GM12801 (cell line): ENCODE results near the gene UBE2QL1.

Source experiments
- TF ChIP-seq, protein P1 (sequence below): IDR thresholded peaks from one replicate; pipeline ENCODE4 v1.5.1; 2011; ENCODE audit warnings: control low read depth; ENCODE audit not compliant: insufficient read length; ENCODE audit errors: extremely low read depth

UBE2QL1 gene

DNA sequence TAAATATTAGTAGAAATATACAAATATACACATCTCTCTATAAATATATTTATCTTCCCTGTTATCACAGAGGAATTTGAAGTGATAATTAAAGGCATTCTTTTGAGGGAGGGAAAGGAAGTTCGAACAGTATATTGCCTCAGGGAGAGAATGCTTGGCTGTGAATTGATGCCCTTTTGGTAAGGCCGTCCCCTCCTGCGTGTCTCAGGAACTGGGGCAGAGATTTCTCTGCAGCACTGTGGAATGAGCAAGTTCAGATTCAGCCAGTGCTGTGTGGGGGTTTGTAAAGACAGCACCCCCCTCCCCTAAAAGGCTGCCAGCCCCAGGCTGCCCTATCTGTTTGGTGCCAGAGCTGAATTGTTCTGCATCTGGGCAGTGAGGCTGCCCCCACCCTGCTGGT, 42.0 kb downstream of the UBE2QL1 start:
- TF ChIP-seq, protein P1, sequence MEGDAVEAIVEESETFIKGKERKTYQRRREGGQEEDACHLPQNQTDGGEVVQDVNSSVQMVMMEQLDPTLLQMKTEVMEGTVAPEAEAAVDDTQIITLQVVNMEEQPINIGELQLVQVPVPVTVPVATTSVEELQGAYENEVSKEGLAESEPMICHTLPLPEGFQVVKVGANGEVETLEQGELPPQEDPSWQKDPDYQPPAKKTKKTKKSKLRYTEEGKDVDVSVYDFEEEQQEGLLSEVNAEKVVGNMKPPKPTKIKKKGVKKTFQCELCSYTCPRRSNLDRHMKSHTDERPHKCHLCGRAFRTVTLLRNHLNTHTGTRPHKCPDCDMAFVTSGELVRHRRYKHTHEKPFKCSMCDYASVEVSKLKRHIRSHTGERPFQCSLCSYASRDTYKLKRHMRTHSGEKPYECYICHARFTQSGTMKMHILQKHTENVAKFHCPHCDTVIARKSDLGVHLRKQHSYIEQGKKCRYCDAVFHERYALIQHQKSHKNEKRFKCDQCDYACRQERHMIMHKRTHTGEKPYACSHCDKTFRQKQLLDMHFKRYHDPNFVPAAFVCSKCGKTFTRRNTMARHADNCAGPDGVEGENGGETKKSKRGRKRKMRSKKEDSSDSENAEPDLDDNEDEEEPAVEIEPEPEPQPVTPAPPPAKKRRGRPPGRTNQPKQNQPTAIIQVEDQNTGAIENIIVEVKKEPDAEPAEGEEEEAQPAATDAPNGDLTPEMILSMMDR: no peak

DNA sequence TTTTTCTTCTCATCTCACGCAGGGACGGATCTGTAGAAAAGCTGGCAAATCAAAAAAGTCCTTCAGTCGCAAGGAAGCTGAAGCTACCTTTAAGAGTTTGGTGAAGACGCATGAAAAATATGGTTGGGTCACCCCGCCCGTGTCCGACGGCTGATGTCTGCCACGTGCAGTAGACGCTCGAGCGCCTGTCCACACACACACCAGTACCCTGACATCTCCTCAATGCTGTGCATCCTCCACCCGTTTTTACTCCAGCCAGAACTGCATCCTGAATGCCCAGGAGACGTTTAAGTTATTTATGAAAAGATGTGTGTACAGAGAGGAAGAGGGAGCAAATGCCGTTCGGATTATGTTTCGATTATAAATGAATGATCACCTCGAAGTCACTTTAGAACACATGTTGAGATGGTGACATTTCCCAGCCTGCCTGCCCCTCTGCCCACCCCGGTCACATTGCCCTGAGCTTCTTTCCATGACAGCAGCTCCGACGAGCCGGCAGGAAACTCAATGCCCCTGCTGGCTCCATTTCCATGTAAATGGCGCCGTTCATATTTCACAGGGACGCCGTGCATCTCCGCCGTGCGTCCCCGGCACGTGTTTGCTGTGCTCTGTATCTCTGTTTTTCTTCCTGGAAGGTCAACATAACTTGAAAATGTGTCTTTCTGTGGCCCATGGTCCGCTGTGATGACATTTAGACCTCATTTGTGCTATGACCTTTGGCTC, 42.7 kb downstream of the UBE2QL1 start:
- TF ChIP-seq, protein P1: no peak

DNA sequence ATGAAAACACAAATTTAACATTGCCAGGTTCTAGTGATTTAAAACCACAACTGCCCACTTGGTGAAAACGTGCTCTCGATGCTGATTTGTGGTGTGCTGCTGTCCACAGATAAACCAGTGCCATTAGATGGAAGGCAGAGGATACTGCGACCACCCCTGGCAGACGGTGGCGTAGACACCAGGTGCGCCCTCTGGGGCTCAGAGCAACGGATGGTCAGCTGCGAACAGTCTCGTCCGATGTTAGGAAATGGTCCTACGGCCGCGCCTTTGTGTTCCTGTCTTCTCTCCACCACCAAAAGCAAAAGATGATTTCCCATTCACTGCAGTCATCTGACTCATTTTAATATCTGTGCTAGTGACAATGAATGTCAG, 43.2 kb downstream of the UBE2QL1 start:
- TF ChIP-seq, protein P1: no peak

DNA sequence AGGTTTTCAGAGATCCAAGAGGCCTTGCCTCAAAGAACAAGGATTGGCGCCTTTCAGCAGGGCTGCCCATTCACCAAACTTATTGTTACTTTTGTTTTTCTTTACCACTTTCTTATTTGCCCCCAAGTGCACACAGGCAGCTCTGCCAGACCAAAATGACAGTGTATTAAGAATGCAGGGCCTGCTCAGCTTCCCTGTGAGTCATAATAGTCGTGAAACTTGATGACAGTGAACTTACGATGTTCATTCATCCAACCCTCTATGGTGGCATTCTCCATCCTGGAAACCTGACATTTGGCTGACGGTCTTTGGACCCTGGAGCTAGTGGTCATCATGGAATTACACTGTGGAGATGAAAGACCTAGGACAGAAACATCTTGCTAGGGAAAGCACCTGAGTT, 44.3 kb downstream of the UBE2QL1 start:
- TF ChIP-seq, protein P1: no peak

DNA sequence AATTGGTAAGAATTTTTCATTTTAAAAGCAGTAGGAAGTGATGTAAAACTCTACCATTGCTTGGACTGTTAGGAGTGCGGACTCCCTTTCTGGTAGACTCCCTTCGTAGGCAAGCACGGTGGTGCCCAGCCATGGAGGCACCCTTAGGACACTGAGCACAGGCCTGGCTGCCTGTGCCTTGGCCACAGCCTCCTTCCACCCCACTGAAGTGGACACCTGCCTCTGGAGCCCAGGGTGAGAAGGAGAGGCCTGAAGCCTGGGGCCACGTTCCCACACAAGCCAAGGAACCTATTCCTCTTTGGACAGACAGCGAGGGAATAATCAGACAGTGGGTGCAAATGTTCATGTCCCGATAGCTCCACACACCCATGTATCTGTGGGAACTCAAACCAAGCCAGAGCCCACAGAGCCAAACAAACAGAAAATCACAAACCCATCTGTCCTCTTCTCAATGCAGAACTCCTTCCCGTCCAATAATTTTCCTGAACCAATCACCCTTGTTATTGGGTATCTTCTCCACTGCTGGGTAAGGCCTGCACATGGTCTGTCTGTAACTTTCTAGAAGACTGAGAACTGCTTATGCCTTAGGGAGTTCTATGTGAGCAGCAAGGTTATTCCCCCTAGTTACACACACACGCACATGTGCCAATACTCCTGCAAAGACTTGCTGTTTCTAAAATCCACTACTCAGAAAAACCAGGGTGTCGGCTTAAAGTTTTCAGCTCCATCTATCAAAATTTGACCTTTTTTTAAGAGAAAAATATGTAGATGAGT, 45.2 kb downstream of the UBE2QL1 start:
- TF ChIP-seq, protein P1: no peak

DNA sequence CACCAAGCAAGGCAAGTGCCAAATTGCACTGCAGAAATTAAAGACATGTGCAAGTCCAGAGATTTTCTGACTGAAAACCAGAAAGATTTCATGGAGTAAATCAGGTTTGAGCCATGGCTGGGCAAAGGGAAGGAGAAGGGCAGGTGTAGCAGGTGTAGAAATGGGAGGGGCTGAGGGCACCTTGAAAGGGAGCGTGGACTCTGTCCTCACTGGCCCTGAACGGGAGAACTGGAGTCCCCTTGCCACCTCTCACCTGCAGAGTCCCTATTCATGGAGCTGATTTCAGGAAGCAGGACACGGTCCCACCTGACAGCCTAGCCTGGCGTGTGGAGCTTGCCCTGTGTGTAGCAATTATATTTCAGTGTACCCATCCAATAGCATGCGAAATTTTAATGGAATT, 46.3 kb downstream of the UBE2QL1 start:
- TF ChIP-seq, protein P1: no peak

DNA sequence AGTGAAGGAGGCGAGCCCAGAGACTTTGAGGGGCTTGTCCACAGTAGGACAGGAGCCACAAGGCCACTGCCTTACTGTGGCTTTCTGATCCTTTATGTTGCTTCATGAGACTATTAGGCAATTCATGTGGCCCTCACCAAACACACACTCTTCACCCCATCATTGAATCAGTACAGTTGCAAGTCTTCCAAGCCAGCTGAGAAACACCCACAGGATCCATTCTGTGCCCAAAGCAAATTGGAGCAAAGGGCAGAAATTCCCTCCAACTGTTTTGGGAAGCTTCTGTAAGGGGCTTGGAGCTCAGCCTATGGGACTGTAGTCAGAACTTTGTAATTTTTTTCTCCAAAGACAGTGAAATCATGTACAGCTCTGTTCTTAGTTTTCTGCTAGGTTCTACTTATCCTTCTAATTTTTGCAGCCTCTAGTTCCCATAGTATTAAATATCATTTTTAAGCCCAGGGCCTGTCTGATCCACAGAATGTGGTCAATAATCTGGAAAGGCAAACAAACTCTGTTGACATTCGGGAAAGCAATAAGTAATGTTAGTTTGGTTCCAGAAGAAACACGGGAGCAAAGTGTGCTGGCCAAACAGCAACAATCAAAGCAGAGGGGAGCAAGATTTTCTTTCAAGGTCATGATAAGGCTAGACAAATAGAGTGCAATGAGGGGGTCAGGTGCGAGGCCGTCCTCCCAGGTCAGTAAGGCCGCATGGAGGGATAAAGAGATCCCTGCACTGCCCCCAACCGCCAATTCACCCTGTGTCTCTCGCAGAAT, 47.0 kb downstream of the UBE2QL1 start:
- TF ChIP-seq, protein P1: no peak
